Stimulated activated naive CD8-positive, alpha-beta T cell treated with anti-CD3 and anti-CD28 coated beads, Interleukin-15, amount 100 ng/mL, for 72 hours (primary cell): ENCODE results near the gene CFAP97.
A peak's percentile ranks its signal among the peaks of the same experiment; 100 is the strongest.

Experiments used
- ATAC-seq: fragments of 150-1000 bp; cut with Tn5 transposase; 2 replicates; pipeline ENCODE4 v1.10.0; 2021; ENCODE audit warnings: mild to moderate bottlenecking, moderate library complexity
- DNase-seq, 2 donors: peaks; one replicate each; pipeline ENCODE4 v3.0.0; 2021 to 2022
- H3K27ac Mint-ChIP-seq, 2 donors: one replicate each; pipeline ENCODE4 v1.8.0; 2022; ENCODE audit warnings: mild to moderate bottlenecking in 2 of 2, mixed read lengths in 2 of 2, moderate library complexity in 2 of 2
- H3K27me3 Mint-ChIP-seq: one replicate; pipeline ENCODE4 v1.8.0; 2022; ENCODE audit warnings: mixed read lengths
- H3K4me1 Mint-ChIP-seq: one replicate; pipeline ENCODE4 v1.8.0; 2022; ENCODE audit warnings: mild to moderate bottlenecking, mixed read lengths
- H3K4me3 Mint-ChIP-seq, 2 donors: one replicate each; pipeline ENCODE4 v1.8.0; 2022; ENCODE audit warnings: mild to moderate bottlenecking in 2 of 2, mixed read lengths in 2 of 2, moderate library complexity in 1 of 2
- H3K9me3 Mint-ChIP-seq, 2 donors: one replicate each; pipeline ENCODE4 v1.8.0; 2022; ENCODE audit warnings: mixed read lengths in 2 of 2

Gene CFAP97

DNA sequence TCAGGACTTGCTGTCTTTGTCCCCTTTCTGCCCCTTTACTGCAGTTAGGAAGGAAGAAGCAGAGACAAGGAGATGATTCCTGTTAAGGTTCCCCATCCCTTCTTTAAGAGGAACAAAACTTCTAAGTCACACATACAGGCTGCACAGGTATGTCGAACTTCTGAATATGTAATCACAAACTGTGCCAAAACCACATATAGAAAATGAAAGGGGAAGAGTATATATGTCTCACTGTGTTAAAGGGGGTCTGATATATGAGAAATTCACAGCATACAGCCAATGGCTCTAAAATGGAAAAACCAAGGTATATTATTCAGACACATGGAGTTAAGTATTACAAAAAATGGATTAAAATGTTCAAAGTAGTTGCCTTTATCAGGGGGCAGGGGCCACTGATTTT is 11.7 kb downstream of the CFAP97 start:
- Mint-ChIP-seq H3K27me3 (no peaks in the 10 kb centered on the region), H3K4me3 (no peak overlapping the region), H3K9me3 (no peaks in the 10 kb centered on the region), H3K4me1 (peaks cover 54% of the 10 kb centered on the region), H3K27ac (no peak overlapping the region)
- no peak for DNase-seq
- ATAC-seq = peak; percentile 52

DNA sequence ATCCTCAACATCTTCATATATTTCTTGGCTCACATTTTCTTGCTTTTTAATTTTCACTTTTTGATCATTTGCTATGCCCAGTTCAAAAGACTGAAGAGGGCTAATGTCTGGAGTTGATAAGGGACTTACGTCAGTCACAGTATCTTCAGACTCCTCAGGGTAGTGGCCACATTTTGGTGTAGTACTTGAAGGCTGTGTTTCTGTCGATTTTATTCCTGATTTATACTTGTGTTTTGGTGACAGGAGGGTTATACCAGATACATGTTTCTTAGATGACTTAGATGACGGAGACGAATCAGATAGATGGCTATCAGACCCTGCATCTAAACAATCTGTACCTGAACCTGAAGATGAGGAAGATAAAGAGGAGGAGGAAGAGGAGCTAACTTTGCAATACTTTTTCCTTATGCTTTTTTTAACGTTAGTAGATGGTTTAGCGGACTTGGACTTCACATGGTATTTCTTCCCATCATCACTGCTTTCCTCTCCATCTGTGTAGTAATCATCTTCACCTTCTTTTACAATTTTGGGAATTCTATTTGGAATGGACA is 13.4 kb downstream of the CFAP97 start:
- Mint-ChIP-seq H3K9me3 (no peaks in the 10 kb centered on the region), H3K4me3 (no peak overlapping the region), H3K27ac (peak overlapping the region in 1 of 2 donors; percentile 22), H3K4me1 (peaks cover 53% of the 10 kb centered on the region), H3K27me3 (no peaks in the 10 kb centered on the region)
- ATAC-seq (no peak), DNase-seq (no peak)

DNA sequence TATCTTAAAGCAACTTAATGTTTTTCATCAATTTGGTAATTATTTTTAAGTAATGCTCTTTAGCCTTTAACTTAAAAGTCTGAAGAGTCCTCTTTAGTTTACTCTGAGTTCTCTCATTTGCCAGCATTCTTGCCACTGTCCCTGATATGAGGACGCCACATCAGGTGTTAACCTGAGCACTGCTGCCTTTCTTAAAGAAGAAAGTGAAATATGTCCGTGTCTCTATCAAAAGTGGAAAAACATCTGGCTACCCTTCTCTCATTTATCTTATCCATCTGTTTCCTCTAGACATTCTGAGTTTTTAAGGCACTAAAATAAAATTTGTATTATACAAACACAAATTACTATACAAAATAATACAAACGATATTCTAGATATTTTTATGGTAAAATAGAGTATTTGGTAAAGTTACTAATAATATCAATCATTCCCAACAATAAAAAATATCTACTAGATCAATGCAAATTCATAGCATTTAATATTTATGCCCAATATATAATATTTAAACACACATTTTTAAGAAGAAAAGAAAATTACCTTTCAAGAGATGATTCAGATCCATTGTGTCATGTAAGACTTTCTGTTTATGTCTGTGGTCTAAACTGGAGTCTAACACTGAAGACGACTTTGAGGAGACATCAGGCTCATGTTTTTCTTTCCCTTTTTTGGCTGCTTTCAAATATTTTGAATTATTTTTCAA is 14.0 kb downstream of the CFAP97 start:
- Mint-ChIP-seq H3K9me3 (no peaks in the 10 kb centered on the region), H3K27me3 (no peaks in the 10 kb centered on the region), H3K4me3 (no peak overlapping the region), H3K4me1 (peaks cover 47% of the 10 kb centered on the region), H3K27ac (no peak overlapping the region)
- ATAC-seq (no peak), DNase-seq (no peak)

DNA sequence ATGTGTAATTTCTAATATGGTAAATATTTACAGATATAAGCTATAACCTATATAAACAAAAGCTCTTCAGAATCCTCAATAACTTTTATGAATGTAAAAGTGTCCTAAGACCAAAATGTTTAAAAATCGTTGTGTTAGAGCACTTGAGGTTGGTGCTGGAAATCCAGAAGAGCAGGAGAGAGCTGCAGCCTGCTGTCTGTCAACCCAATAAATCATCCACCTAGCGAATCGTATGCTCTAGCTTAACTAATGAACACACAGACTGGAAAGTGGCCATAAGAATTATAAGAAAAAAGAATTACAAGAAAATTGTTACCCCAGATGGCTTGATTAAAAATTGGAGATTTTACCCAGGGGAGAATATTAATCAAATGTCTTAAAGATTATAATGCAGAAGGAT is 17.0 kb downstream of the CFAP97 start:
- H3K4me1 Mint-ChIP-seq = peaks cover 40% of the 10 kb centered on the region
- no peak overlapping the region for H3K27ac Mint-ChIP-seq
- no peaks in the 10 kb centered on the region for H3K27me3 Mint-ChIP-seq
- H3K4me3 Mint-ChIP-seq = no peak overlapping the region
- no peaks in the 10 kb centered on the region for H3K9me3 Mint-ChIP-seq
- DNase-seq (no peak), ATAC-seq (no peak)

DNA sequence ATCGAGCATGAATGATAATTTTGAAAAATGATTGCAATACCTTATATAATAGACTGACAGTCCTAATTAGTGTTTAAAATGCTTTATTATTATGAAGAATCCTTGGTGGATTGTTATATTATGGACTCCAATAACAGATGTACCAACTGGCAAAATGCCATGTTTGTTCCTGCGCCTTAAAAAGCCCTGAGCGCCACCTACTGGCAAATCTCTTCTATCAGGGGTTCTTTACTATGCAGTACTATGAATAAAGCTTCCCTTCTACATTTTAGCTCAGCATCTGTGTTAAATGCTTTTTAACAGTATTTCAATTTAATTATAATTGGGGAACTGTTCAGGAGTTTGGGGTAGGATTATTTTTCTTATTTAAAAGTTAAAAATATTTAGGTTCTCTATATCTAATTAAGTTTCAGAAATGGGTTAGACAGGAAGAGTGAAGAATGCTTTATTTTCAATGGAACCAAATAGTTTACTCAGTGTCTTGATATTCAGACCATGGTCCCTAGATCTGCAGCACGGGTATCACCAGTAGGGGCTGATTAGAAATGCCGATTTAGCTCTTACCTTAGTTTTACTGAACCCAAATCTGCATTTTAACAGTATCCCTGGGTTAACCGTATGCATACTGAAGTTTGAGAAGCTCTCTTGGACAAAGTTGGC is 20.0 kb downstream of the CFAP97 start:
- DNase-seq (peak; percentile 66 to 69), ATAC-seq (peak; percentile 75)
- Mint-ChIP-seq H3K27me3 (no peaks in the 10 kb centered on the region), H3K4me1 (peaks cover 39% of the 10 kb centered on the region), H3K27ac (no peak overlapping the region), H3K4me3 (no peak overlapping the region), H3K9me3 (no peaks in the 10 kb centered on the region)

DNA sequence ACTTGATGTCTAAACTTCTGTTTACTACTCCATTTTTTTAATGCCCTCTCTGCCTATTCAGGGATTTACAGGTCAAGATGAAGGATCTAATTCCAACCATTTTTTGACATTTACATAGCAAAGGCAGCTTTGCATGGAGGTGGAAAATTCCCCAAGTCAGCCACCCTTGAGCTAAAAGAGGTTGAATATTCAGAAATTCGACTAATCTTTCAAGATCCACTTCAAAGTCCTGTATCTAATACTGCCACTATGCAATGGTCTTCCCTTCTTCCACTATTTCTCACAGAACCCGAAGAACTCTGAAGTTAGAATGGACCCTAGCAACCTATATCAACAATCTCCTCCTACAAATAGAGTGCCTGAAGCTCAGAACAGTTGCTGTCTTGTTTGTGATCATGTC is 21.6 kb downstream of the CFAP97 start:
- DNase-seq = no peak
- Mint-ChIP-seq H3K9me3 (no peaks in the 10 kb centered on the region), H3K4me1 (peaks cover 36% of the 10 kb centered on the region), H3K27ac (no peak overlapping the region), H3K27me3 (no peaks in the 10 kb centered on the region), H3K4me3 (no peak overlapping the region)
- ATAC-seq = no peak

DNA sequence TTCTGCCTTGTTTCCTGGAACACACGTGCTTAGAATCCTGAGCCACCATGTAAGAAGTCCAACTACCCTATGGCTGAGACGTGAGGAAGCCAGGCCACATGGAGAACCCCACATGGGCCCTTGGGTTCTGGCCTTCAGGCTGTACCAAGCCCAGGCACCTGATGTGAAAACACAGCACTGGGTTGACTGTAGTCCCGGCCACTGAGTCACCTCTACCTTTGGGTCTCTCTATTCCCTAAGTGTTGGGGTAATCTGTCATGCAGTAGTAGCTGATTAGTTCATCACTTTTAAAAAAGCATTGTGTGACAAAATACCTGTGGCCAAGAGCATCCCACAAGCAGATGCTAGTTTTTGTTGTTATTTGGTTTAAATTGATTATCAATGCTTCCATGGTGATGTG is 24.3 kb downstream of the CFAP97 start:
- Mint-ChIP-seq H3K9me3 (no peaks in the 10 kb centered on the region), H3K27me3 (no peaks in the 10 kb centered on the region), H3K4me3 (no peak overlapping the region), H3K4me1 (peaks cover 27% of the 10 kb centered on the region), H3K27ac (no peak overlapping the region)
- ATAC-seq = no peak
- no peak for DNase-seq

DNA sequence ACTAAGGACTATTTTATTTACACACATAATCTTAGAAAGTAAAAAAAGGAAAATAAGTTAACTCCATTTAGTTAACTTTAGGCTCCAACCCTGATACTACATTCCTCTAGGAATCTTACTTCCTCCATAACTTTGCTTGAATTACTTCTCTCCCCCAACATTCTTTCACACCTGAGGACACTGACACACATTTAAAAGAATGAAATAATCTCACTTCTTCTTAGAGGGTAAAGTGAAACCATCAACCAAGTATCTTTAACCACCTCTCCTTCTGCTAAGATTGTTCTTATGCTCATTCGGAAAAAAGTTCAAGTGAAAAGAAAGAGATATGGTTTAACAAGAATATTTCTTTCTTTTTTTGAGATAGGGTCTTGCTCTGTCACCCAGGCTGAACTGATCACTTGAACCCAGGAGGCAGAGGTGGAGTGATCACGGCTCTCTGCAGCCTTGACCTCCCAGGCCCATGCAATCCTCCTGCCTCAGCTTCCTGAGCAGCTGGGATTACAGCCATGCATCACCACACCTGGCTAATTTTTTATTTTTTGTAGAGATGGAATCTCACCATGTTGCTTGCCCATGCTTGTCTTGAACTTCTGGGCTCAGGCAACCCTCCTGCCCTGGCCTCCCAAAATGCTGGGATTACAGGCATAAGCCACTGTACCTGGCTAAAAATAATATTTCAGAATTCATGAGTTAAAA is 32.3 kb downstream of the CFAP97 start:
- Mint-ChIP-seq H3K27me3 (no peaks in the 10 kb centered on the region), H3K9me3 (no peaks in the 10 kb centered on the region), H3K4me3 (no peak overlapping the region), H3K27ac (no peak overlapping the region), H3K4me1 (no peaks in the 10 kb centered on the region)
- DNase-seq (no peak), ATAC-seq (no peak)

DNA sequence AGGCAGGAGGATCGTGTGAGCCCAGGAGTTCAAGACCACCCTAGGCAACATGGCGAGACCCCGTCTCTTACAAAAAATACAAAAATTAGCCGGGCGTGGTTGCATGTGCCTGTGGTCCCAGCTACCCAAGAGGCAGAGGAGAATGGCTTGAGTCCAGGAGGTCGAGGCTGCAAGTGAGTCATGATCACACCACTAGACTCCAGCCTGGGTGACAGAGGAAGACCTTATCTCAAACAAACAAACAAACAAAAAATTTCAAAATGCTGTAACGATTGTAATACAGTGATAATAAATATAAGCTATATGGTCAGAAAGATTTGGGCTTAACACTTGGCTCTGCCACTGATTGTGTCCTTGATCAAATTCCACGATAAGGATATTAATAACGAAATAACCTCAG is 36.6 kb downstream of the CFAP97 start:
- H3K27me3 Mint-ChIP-seq = no peaks in the 10 kb centered on the region
- no peak overlapping the region for H3K4me3 Mint-ChIP-seq
- H3K9me3 Mint-ChIP-seq = no peaks in the 10 kb centered on the region
- DNase-seq (no peak), ATAC-seq (no peak)
- peaks cover 19% of the 10 kb centered on the region for H3K4me1 Mint-ChIP-seq
- H3K27ac Mint-ChIP-seq = no peak overlapping the region

DNA sequence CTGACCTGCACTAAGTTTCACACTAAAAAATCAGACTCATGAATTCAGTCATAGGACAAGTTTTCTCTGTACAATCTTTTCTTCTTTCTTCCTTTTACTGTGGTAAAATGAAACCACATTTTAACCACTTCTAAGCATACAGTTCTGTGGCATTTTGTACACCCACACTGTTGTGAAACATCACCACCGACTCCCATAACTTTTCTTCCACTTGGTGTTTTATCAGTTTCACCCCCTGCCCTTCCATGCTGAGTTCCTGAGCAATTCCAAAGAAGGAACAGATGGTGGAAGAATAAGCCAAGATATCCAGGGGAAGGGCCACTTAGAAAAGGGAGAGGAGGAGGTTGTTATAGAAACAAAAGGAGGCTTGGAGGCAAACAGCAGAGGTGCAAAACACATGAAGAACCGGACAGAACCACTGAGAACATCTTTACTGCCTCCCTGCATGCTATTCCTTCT is 38.2 kb downstream of the CFAP97 start:
- H3K4me3 Mint-ChIP-seq = peak overlapping the region; percentile 5 to 6
- H3K27me3 Mint-ChIP-seq = no peaks in the 10 kb centered on the region
- peak; percentile 17 to 38 for DNase-seq
- ATAC-seq = peak; percentile 98
- no peak overlapping the region for H3K27ac Mint-ChIP-seq
- H3K9me3 Mint-ChIP-seq = no peaks in the 10 kb centered on the region
- H3K4me1 Mint-ChIP-seq = peaks cover 19% of the 10 kb centered on the region

DNA sequence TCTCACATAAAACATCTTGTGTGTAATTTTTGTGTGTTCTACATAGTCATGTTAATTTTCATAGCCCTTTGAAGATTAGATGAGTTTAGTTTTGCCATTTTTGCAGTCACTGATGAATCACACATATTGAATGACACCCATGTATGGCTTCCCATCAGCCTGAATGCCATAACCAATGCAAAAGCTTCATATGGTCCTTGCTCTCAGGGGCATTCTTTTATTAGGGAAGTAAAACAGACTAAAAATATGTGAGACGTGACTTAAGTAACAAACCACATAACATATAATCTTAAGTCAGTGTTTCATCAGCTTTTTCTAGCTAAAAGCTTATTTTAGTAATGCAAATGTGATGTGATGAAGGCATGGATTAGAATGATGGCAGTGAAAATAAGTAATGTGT is 52.5 kb downstream of the CFAP97 start:
- H3K27ac Mint-ChIP-seq = no peak overlapping the region
- no peaks in the 10 kb centered on the region for H3K4me1 Mint-ChIP-seq
- H3K9me3 Mint-ChIP-seq = no peaks in the 10 kb centered on the region
- H3K27me3 Mint-ChIP-seq = no peaks in the 10 kb centered on the region
- no peak overlapping the region for H3K4me3 Mint-ChIP-seq
- ATAC-seq = no peak
- DNase-seq = no peak

DNA sequence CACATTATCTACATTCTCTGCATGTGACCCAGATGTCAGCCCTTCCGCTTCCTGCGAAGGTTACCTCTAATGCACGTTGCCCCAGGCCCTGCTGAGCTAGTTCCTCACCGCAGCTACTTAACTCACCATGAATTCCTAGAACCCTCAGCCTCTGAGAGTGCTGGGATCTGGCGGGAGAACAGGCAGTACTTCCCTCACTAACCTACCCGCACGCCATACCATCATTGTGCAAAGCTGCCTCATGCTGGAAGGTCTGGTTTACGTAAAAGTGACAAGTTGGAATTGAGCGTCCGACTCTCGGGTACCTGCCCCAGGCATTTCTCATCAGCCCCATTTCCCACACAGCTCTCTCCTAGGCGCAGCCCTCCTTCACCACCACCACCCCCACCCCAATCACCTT is 54.4 kb downstream of the CFAP97 start:
- no peaks in the 10 kb centered on the region for H3K4me1 Mint-ChIP-seq
- H3K9me3 Mint-ChIP-seq = no peaks in the 10 kb centered on the region
- H3K27me3 Mint-ChIP-seq = no peaks in the 10 kb centered on the region
- no peak overlapping the region for H3K27ac Mint-ChIP-seq
- DNase-seq (no peak), ATAC-seq (no peak)
- H3K4me3 Mint-ChIP-seq = no peak overlapping the region

DNA sequence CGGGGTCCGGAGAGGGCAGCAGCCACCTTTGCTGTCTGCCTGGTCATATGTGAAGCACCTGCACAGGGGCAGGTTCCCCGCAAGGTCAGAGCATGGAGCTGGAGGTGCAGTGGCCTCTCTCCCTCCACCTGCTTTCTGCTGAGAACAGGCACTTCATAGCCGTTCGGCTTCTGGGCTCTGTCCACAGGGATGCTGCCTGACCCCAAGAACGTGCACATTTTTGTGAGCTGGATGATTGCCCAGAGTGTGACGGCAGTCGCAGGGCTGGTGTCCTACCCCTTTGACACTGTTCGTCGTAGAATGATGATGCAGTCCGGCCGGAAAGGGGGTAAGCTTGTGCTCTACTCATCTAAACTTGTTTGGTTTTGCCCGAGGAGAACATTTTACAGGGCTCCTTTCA is 58.2 kb downstream of the CFAP97 start:
- Mint-ChIP-seq H3K9me3 (no peaks in the 10 kb centered on the region), H3K4me1 (peaks cover 14% of the 10 kb centered on the region), H3K27ac (no peak overlapping the region), H3K27me3 (peaks cover 8% of the 10 kb centered on the region), H3K4me3 (no peak overlapping the region)
- ATAC-seq = no peak
- DNase-seq = no peak

DNA sequence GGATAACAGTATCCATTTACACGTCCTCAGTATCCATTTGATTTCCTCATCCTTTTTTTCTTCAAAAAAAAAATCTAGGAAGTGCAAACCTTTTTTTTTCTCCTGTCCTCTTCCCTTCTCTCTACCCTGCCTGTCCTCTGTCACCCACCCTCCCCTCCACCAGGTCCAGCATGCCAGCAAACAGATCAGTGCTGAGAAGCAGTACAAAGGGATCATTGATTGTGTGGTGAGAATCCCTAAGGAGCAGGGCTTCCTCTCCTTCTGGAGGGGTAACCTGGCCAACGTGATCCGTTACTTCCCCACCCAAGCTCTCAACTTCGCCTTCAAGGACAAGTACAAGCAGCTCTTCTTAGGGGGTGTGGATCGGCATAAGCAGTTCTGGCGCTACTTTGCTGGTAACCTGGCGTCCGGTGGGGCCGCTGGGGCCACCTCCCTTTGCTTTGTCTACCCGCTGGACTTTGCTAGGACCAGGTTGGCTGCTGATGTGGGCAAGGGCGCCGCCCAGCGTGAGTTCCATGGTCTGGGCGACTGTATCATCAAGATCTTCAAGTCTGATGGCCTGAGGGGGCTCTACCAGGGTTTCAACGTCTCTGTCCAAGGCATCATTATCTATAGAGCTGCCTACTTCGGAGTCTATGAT is 59.1 kb downstream of the CFAP97 start:
- DNase-seq (no peak), ATAC-seq (no peak)
- H3K4me1 Mint-ChIP-seq = peaks cover 14% of the 10 kb centered on the region
- H3K4me3 Mint-ChIP-seq = no peak overlapping the region
- peaks cover 10% of the 10 kb centered on the region for H3K27me3 Mint-ChIP-seq
- no peaks in the 10 kb centered on the region for H3K9me3 Mint-ChIP-seq
- peak overlapping the region; percentile 77 to 95 for H3K27ac Mint-ChIP-seq

DNA sequence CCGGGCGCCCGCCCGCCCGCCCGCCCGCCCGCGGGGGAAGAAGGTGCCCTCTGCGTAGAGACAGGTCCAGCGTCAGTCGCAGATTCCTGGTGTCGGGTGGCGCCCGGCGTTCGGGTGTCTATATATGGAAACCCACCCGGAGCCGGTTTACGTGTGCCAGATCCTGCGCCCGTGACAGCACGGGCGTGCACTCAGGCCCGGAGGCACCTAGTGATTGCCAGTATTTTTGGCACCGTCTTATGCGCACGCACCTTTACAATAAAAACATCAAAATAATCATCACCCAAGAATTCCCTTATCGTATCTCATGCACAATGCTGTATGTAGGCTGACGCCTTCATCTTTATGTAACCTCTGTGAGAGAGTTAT is 60.2 kb downstream of the CFAP97 start:
- DNase-seq = peak; percentile 26 to 34
- peak; percentile 31 for ATAC-seq
- Mint-ChIP-seq H3K4me1 (peaks cover 14% of the 10 kb centered on the region), H3K4me3 (peak overlapping the region; percentile 67 to 92), H3K27me3 (peaks cover 17% of the 10 kb centered on the region), H3K9me3 (no peaks in the 10 kb centered on the region), H3K27ac (peak overlapping the region in 1 of 2 donors; percentile 4)
